Measurements from ENCODE around the gene ZNF521.

The ZNF521 gene

GRCh38 chr18:25250474-25250851 lies 101.5 kb downstream of the ZNF521 start:
- DNase-seq (ENCODE audit: low spot score): no peak

DNA sequence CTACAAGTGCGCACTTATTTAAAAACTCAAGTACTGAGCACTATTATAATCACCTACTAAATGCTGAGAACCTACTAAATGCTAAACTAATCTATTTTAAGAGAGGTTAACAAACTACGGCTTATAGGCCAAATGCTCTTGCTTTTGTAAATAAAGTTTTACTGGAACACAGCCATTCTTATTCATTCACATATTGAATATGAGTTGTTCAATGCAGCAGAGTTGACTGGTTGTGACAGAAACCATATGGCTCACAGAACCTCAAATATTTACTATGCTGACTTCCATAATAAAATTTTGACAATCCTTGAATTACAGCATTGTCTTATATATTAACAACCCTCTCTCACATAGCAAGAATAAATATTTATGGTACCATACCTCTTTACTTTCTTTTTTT lies 103.2 kb downstream of the ZNF521 start:
- DNase-seq (ENCODE audit: low spot score): no peak

GRCh38 chr18:25247725-25248124 lies 104.2 kb downstream of the ZNF521 start:
- peak; percentile 54 for DNase-seq (ENCODE audit: low spot score)

- DNase-seq (ENCODE audit: low spot score): no peak
These were observed 106.9 kb downstream of the ZNF521 start for GRCh38 chr18:25244924-25245698.

DNA sequence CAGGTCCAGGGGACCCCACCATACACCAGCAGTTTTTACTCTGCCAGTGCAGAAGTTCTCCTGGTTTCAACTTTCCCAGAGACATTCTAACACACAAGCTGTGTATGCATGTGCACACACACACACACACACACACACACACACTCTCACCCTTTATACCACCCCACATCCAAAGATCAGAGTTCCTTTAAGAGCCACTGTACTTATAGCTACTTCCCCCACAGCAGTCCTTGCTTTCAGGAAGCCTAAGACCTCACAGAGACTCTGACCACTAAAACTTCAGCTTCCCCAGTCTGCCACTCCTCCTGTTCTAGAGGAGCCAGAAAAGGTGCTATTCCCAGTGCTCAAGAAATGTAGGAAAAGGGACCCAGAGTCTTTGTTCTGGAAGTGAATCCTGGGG lies 107.8 kb downstream of the ZNF521 start:
- DNase-seq (ENCODE audit: low spot score): no peak

GRCh38 chr18:25243754-25244153 lies 108.2 kb downstream of the ZNF521 start:
- no peak for DNase-seq (ENCODE audit: low spot score)

- DNase-seq (ENCODE audit: low spot score): no peak
These were observed 108.7 kb downstream of the ZNF521 start for GRCh38 chr18:25243257-25243656.

- DNase-seq (ENCODE audit: low spot score): no peak
These were observed 111.6 kb downstream of the ZNF521 start for GRCh38 chr18:25240420-25240770.

GRCh38 chr18:25239581-25240419 lies 112.2 kb downstream of the ZNF521 start:
- DNase-seq (ENCODE audit: low spot score): no peak

- DNase-seq (ENCODE audit: low spot score): no peak
These were observed 112.8 kb downstream of the ZNF521 start for GRCh38 chr18:25239151-25239550.

DNA sequence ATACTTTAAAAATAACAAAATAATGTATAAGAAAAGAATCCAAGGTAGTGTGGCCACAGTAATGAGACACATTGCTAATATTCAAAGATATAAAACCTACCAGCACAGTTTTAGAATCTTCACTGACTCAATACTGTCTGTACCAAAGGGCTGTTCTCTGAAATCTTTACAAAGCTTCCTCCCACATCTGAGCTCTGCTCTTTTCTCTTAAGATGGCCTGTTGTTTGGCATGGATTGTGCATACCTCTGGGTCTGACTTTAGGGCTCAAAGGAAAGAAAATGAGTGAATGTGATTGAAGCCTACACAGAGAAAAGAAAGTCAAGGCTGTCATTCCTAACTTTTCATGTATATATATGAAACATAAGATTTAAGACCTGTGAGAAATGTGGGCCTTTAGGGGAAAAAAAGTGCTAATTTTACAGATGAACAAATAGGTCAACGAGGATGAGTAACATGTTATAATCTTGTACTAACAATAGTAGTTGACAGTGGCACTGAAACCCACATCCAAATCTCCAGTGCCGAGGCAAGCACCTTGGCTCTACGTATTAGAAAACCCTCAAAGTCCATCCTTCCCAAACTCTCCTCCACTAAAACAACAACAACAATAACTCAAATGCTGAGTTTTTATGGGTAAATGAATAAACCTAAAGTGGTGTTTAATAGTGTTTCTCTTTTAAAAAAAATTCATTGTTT lies 114.2 kb downstream of the ZNF521 start:
- DNase-seq (ENCODE audit: low spot score): no peak

- no peak for DNase-seq (ENCODE audit: low spot score)
These were observed 115.2 kb downstream of the ZNF521 start for GRCh38 chr18:25236736-25237135.

- DNase-seq (ENCODE audit: low spot score): no peak
These were observed 116.4 kb downstream of the ZNF521 start for GRCh38 chr18:25235401-25236042.

- peak; percentile 19 for DNase-seq (ENCODE audit: low spot score)
These were observed 117.1 kb downstream of the ZNF521 start for GRCh38 chr18:25234740-25235345.

DNA sequence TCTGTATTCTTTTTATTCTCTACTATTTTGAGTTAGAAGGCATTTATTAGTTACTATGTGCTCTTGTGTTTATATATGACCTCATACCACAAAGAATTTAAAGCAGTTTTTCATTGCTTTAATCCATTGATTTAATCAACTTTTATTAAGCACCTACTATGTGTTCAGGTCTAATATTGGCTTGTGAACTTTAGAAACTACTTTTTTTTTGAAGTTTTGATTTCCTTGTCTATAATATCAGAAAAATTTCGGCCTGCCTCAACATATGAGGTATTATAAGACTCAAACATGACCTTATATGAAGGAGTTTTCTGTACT lies 117.7 kb downstream of the ZNF521 start:
- DNase-seq (ENCODE audit: low spot score): no peak

DNA sequence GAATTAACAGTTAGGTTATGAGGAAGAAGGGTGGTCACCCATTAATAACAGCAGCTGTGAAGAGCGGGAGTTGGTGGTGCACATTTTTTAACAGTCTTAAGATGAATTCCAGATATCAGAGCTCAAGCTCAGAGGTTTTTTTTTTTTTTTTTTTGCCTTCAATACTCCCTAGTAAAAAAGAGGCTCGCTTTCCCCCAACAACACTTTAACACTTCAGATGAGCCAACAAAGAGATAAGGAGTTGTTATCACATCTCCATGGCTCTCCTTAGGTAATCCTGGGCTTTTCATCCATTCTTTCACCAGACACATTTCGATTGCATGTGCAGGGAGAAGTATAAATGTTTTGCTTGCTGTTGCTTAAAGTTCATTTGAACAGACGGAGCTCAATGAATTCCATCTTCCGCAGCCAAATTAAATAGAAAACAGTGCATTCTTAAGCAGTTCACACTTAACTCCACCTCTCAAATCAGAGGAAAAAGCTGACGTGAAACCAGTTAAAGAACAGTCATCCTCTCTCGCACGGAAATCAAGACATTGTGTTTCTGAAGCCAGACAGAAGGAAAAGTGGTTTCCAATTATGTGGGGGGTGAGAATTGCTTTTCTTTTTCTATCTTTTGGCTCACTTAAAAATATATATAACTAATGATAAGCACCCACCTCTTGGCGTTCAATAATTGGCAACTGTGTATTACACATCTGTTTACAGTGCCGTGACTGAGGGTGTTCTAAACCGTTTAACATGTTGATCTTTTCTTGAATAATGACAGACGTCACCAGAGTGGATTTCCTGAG lies 118.2 kb downstream of the ZNF521 start:
- peak; percentile 18 for DNase-seq (ENCODE audit: low spot score)

DNA sequence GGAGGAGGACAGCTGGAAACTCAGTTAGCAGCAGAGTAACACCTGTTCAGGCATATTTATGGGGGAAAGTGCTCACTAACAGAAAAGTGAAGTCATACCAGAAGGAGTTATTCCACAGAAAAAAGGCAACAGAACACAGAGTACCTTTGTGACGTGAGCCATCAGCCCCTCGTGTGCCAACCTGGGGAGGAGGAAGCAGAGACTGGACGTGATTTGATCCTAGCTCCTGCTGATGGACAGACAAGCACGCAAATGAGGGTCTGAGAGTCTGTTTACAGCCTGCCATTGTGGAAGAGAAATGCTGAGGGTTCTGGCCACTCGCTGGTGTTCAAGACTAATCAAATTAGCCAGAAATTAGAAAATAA lies 120.7 kb downstream of the ZNF521 start:
- no peak for DNase-seq (ENCODE audit: low spot score)

GRCh38 chr18:25230658-25231326 lies 121.2 kb downstream of the ZNF521 start:
- DNase-seq (ENCODE audit: low spot score): peak; percentile 40

- DNase-seq (ENCODE audit: low spot score): no peak
These were observed 122.0 kb downstream of the ZNF521 start for GRCh38 chr18:25229920-25230319.

DNA sequence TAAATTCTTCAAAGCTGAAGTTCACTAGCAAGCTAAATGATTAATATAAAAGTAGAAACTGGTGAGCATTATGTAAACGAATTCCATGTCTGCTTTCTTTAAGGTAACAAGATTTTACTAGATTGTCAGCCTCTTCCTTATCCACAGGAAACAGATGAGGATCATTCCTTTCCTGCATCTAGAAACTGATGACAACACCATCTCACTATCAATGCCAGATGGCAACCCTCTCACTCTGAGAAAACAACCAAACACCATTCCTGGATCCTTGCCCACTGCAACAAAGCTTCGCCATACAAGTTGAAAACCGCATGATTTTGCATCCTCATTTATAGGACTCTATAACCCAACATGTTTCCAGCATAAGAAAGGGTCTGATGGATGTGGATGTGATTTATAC lies 122.9 kb downstream of the ZNF521 start:
- DNase-seq (ENCODE audit: low spot score): no peak

DNA sequence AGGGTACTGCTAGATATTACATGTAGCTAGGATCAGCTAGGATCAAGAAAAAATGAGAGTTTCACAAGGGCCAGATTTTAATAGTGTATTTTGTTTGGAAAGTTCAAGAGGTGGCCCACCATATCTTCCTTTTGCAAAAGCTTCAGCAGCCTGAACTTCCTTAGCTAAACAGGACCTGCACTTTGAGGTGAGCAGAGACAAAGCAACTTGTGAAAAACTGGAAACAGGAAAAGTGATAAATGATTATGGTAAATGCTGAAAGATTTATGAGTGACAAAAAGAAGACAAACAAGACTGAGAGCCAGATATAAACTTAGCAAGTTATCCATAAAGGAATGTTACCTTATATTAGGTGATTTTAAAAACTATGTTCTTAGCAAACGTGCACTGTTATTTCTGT lies 123.6 kb downstream of the ZNF521 start:
- DNase-seq (ENCODE audit: low spot score): no peak

All from kidney tubule cell (primary cell).